CD14-positive monocyte (primary cell): ENCODE measurements around the gene SIM1. TPM values are rescaled to one million over a fixed set of nuclear protein-coding genes. Genes with fewer than 3 reads are reported as not detected.

ENCODE experiments used
- DNase-seq, 3 donors: peaks; one replicate each; pipeline ENCODE4 v3.0.0-alpha.2; 2011 to 2022
- H2AFZ ChIP-seq: 2 replicates; pipeline ENCODE4 v1.6.0; 2012; ENCODE audit warnings: mild to moderate bottlenecking, low read depth, low read length, inconsistent platforms; ENCODE audit not compliant: insufficient read depth, poor library complexity, severe bottlenecking
- H3K27ac ChIP-seq, 2 donors: 1 replicate in 1 of 2; 2 replicates in 1 of 2; pipeline ENCODE4 v1.5.1; 2012 to 2013; ENCODE audit warnings: low read length in 2 of 2, control low read depth in 1 of 2, inconsistent platforms in 1 of 2, low read depth in 1 of 2, mild to moderate bottlenecking in 1 of 2
- H3K27me3 ChIP-seq, 2 donors: one replicate each; pipeline versions ENCODE4 v1.6.0 to v1.6.1; 2011 to 2013; ENCODE audit warnings: low read length in 2 of 2; ENCODE audit not compliant: control insufficient read depth in 2 of 2, insufficient read depth in 2 of 2
- H3K36me3 ChIP-seq, 2 donors: replicated peaks in 1 of 2; 1 replicate in 1 of 2; 2 replicates in 1 of 2; pipeline versions ENCODE4 v1.5.1 to v1.6.1; 2012 to 2013; ENCODE audit warnings: low read length in 2 of 2, control low read depth in 1 of 2, inconsistent platforms in 1 of 2, mild to moderate bottlenecking in 1 of 2; ENCODE audit not compliant: insufficient read depth in 2 of 2, control insufficient read depth in 1 of 2
- H3K4me1 ChIP-seq, 2 donors: 1 replicate in 1 of 2; 2 replicates in 1 of 2; pipeline versions ENCODE4 v1.5.1 to v1.6.1; 2012 to 2013; ENCODE audit warnings: low read length in 2 of 2, control low read depth in 1 of 2, inconsistent platforms in 1 of 2, mild to moderate bottlenecking in 1 of 2, moderate library complexity in 1 of 2; ENCODE audit not compliant: insufficient read depth in 2 of 2, control insufficient read depth in 1 of 2
- H3K4me2 ChIP-seq: replicated peaks from 2 replicates; pipeline ENCODE3; 2012; ENCODE audit warnings: low read length, moderate library complexity, mild to moderate bottlenecking; ENCODE audit not compliant: poor library complexity, severe bottlenecking; ENCODE audit errors: extremely low read depth
- H3K4me3 ChIP-seq, 3 experiments: fragments of 200-600 bp in 1 of 3; sonication (generic) in 1 of 3; replicated peaks in 1 of 3; 1 replicate in 2 of 3; 2 replicates in 1 of 3; pipeline ENCODE4 v1.5.1; 2011 to 2013; ENCODE audit warnings: low read length in 3 of 3, mild to moderate bottlenecking in 3 of 3, control low read depth in 2 of 3, low read depth in 2 of 3, inconsistent platforms in 1 of 3, moderate library complexity in 1 of 3
- H3K79me2 ChIP-seq: 2 replicates; pipeline ENCODE4 v1.6.0; 2012; ENCODE audit warnings: mild to moderate bottlenecking, control low read depth, inconsistent platforms, low read length, moderate library complexity; ENCODE audit not compliant: insufficient read depth
- H3K9ac ChIP-seq: 2 replicates; pipeline ENCODE4 v1.6.0; 2017; ENCODE audit warnings: low read length, mild to moderate bottlenecking; ENCODE audit not compliant: insufficient read depth, poor library complexity, severe bottlenecking
- H3K9me3 ChIP-seq, 2 donors: replicated peaks in 1 of 2; 1 replicate in 1 of 2; 2 replicates in 1 of 2; pipeline versions ENCODE4 v1.5.1 to v1.6.1; 2012 to 2013; ENCODE audit warnings: low read length in 2 of 2, control low read depth in 1 of 2; ENCODE audit not compliant: control insufficient read depth in 1 of 2, insufficient read depth in 1 of 2
- H4K20me1 ChIP-seq: 2 replicates; pipeline ENCODE4 v1.6.0; 2012; ENCODE audit warnings: mild to moderate bottlenecking, low read length, control low read depth, moderate library complexity; ENCODE audit not compliant: insufficient read depth
- H3K27ac Mint-ChIP-seq, 7 donors: one replicate each; pipeline ENCODE4 v1.8.0; 2020; ENCODE audit warnings: mild to moderate bottlenecking in 7 of 7, mixed read lengths in 7 of 7, moderate library complexity in 6 of 7, inconsistent platforms in 2 of 7
- H3K27me3 Mint-ChIP-seq, 3 donors: one replicate each; pipeline ENCODE4 v1.8.0; 2021 to 2022; ENCODE audit warnings: low read depth in 3 of 3, mild to moderate bottlenecking in 3 of 3, mixed read lengths in 3 of 3, moderate library complexity in 3 of 3, inconsistent platforms in 1 of 3
- H3K36me3 Mint-ChIP-seq, 2 donors: one replicate each; pipeline ENCODE4 v1.8.0; 2020; ENCODE audit warnings: mixed read lengths in 2 of 2, inconsistent platforms in 1 of 2, mild to moderate bottlenecking in 1 of 2
- H3K4me1 Mint-ChIP-seq: one replicate; pipeline ENCODE4 v1.8.0; 2020; ENCODE audit warnings: mild to moderate bottlenecking, mixed read lengths
- H3K4me3 Mint-ChIP-seq, 2 donors: one replicate each; pipeline ENCODE4 v1.8.0; 2020; ENCODE audit warnings: mild to moderate bottlenecking in 2 of 2, mixed read lengths in 2 of 2, moderate library complexity in 1 of 2
- H3K9me3 Mint-ChIP-seq, 7 donors: one replicate each; pipeline ENCODE4 v1.8.0; 2020 to 2022; ENCODE audit warnings: mixed read lengths in 7 of 7, mild to moderate bottlenecking in 6 of 7, moderate library complexity in 6 of 7, inconsistent platforms in 2 of 7
- WGBS: methylation state at CpG from one replicate; pipeline ENCODE4 v1.1.5; 2013; ENCODE audit warnings: missing lambda C conversion rate; ENCODE audit not compliant: insufficient coverage; 5-methylcytosine and 5-hydroxymethylcytosine counted together
- intact Hi-C, 2 donors: fragments of 100-400 bp; cut with micrococcal nuclease; formaldehyde crosslinking; loops; one replicate each; pipeline versions ENCODE4 v1.15.0 to v1.15.1; 2023
- polyA plus RNA-seq, 3 donors: library from polyadenylated mRNA; depleted of rRNA in 1 of 3; unstranded in 2 of 3; stranded (reverse) in 1 of 3; fragments of 300-500 nt in 2 of 3; fragments of >200 nt in 1 of 3; fragmentation: Illumina TruSeq in 2 of 3; gene quantifications; 1 replicate in 2 of 3; 2 replicates in 1 of 3; pipeline ENCODE4 v1.2.3, GENCODE V29; 2012 to 2021
- TF ChIP-seq, protein P1 (sequence below): fragments of 200-600 bp; IDR thresholded peaks from one replicate; pipeline ENCODE4 v1.8.0; 2022; ENCODE audit warnings: antibody characterized with exemption, mild to moderate bottlenecking

SIM1 gene
- polyA plus RNA-seq, 3 donors: not detected

- Histone ChIP-seq H3K9me3 (no peaks in the 10 kb centered on the region), H4K20me1 (no peaks in the 10 kb centered on the region), H3K27me3 (no peaks in the 10 kb centered on the region), H3K36me3 (no peaks in the 10 kb centered on the region), H3K4me1 (no peaks in the 10 kb centered on the region), H3K4me3 (no peak overlapping the region), H2AFZ (no peak overlapping the region), H3K4me2 (no peak overlapping the region), H3K9ac (no peak overlapping the region), H3K27ac (no peak overlapping the region), H3K79me2 (no peaks in the 10 kb centered on the region)
- Mint-ChIP-seq H3K9me3 (peaks cover 0 to 8% (median 0%) of the 10 kb centered on the region in 7 donors), H3K4me1 (no peaks in the 10 kb centered on the region), H3K27me3 (peaks cover 0 to 4% (median 1%) of the 10 kb centered on the region in 3 donors), H3K36me3 (no peaks in the 10 kb centered on the region), H3K27ac (peak overlapping the region in 1 of 7 donors; percentile 20), H3K4me3 (no peak overlapping the region)
- intact Hi-C loops: no loop called here
- 93% methylated on average over 9 of the region's 10 CpGs for WGBS
- TF ChIP-seq, protein P1, sequence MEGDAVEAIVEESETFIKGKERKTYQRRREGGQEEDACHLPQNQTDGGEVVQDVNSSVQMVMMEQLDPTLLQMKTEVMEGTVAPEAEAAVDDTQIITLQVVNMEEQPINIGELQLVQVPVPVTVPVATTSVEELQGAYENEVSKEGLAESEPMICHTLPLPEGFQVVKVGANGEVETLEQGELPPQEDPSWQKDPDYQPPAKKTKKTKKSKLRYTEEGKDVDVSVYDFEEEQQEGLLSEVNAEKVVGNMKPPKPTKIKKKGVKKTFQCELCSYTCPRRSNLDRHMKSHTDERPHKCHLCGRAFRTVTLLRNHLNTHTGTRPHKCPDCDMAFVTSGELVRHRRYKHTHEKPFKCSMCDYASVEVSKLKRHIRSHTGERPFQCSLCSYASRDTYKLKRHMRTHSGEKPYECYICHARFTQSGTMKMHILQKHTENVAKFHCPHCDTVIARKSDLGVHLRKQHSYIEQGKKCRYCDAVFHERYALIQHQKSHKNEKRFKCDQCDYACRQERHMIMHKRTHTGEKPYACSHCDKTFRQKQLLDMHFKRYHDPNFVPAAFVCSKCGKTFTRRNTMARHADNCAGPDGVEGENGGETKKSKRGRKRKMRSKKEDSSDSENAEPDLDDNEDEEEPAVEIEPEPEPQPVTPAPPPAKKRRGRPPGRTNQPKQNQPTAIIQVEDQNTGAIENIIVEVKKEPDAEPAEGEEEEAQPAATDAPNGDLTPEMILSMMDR: no peak
- no peak for DNase-seq
Measured at GRCh38 chr6:100426744-100427338, 37.9 kb downstream of the SIM1 start.

DNA sequence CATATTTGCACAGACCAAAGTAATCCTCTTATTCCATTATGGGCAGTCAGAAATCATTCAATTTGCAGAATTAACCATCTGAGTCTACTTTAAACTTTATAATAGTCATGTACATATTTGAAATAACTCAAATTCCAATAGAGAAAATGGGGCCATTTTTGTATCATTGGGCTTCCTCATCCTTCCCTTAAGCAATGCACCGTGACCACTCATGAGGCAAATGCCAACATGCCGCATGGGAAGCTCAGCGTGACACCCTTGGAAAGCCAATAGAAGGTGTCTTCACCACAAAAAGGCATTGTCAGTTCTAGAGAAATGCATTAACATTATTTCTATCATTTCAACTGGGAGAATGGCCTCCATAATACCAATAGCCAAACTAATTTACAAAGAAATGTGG lies 38.5 kb downstream of the SIM1 start:
- TF ChIP-seq, protein P1: no peak

More for the DNA sequence above, 38.5 kb downstream of the SIM1 start:
- Histone ChIP-seq H3K4me1 (no peaks in the 10 kb centered on the region), H3K9me3 (no peaks in the 10 kb centered on the region), H2AFZ (no peak overlapping the region), H3K27ac (no peak overlapping the region), H3K36me3 (no peaks in the 10 kb centered on the region), H3K9ac (no peak overlapping the region), H3K27me3 (no peaks in the 10 kb centered on the region), H3K4me2 (no peak overlapping the region), H3K79me2 (no peaks in the 10 kb centered on the region), H4K20me1 (no peaks in the 10 kb centered on the region), H3K4me3 (no peak overlapping the region)
- WGBS: no CpG with 5 or more reads among the region's 3 CpGs
- Mint-ChIP-seq H3K4me1 (no peaks in the 10 kb centered on the region), H3K4me3 (no peak overlapping the region), H3K9me3 (peaks cover 0 to 8% (median 0%) of the 10 kb centered on the region in 7 donors), H3K36me3 (no peaks in the 10 kb centered on the region), H3K27me3 (peaks cover 0 to 5% (median 1%) of the 10 kb centered on the region in 3 donors), H3K27ac (no peak overlapping the region)
- intact Hi-C loops: no loop called here
- no peak for DNase-seq
